Measurements from ENCODE around the gene SLC35B2. TPM values are rescaled to one million over a fixed set of nuclear protein-coding genes. Genes with fewer than 3 reads are reported as not detected.

SLC35B2 gene
- total and polyA plus RNA-seq, 10 of the 15 experiments (the other 5 are each of a cell fraction or from before 2014, with no cell fraction given), result 11.3 to 45.4 (median 33.8) TPM

- SMC1A ChIA-PET (ENCODE audit: uncharacterized antibody, unreplicated experiment), result interaction anchor here (0.6 to 2.4 kb wide), 9 partner anchors 11 to 69 kb away, joined by 3 to 6 read pairs (median 3); partner anchors contain the start of genes SLC29A1 and SLC35B2
- H4K20me1 ChIP-seq (ENCODE audit: control insufficient read depth, insufficient read depth), result no peaks in the 10 kb centered on the region
- H3K27me3 ChIP-seq (replicated peaks in 1 of 2; ENCODE audit: control insufficient read depth in 2 of 2, insufficient read depth in 2 of 2, low read length in 1 of 2), result no peaks in the 10 kb centered on the region
- FAIRE-seq (peak; percentile 49), DNase-seq (ENCODE audit: low read depth, low spot score) (no peak), ATAC-seq (peak; percentile 97)
- intact Hi-C loops (cut with micrococcal nuclease; ENCODE audit: unreplicated experiment), result loop anchor here (1.0 kb wide), 1 partner anchor 66 kb away; no protein-coding TSS in a partner anchor
- RAD21 ChIA-PET (ENCODE audit: unreplicated experiment), result interaction anchor here (0.7 to 4.8 kb wide), 8 partner anchors 14 to 141 kb away, joined by 3 to 29 read pairs (median 8); partner anchors contain the start of gene SLC29A1
- peak overlapping the region; percentile 54; the same call in 1 of the 2 replicates for H3K4me3 ChIP-seq
- no peaks in the 10 kb centered on the region for H3K9me3 ChIP-seq (replicated peaks; ENCODE audit: control insufficient read depth, insufficient read depth, low read length)
- CTCF ChIA-PET, result interaction anchor here (0.6 to 6.4 kb wide), 28 partner anchors 9 to 147 kb away, joined by 3 to 117 read pairs (median 4); partner anchors contain the start of genes HSP90AB1, SLC29A1 and SLC35B2
- peaks cover 8% of the 10 kb centered on the region for H3K4me1 ChIP-seq (ENCODE audit: control insufficient read depth, insufficient read depth, low read length)
- no peaks in the 10 kb centered on the region for H3K79me2 ChIP-seq (ENCODE audit: control insufficient read depth, insufficient read depth, low read length)
- 4% methylated on average over 42 of the region's 42 CpGs for WGBS (ENCODE audit: insufficient coverage, insufficient replicate concordance, low lambda C conversion rate, missing lambda C conversion rate)
- no TSS peak for BruUV-seq (replicated peaks)
- POLR2A ChIA-PET, result interaction anchor here (0.6 to 4.4 kb wide), 5 partner anchors 9 to 514 kb away, joined by 5 to 27 read pairs (median 7); partner anchors contain the start of gene HSP90AB1
- peak overlapping the region; percentile 91 for H3K4me2 ChIP-seq (ENCODE audit: control insufficient read depth, insufficient read depth)
- H3K27ac ChIP-seq (ENCODE audit: control insufficient read depth, insufficient read depth), result peak overlapping the region; percentile 71
- in situ Hi-C loops (cut with MboI), result loop anchor here (5.0 to 10.0 kb wide), 2 partner anchors 66 to 133 kb away; no protein-coding TSS in a partner anchor
- H3K9ac ChIP-seq (ENCODE audit: control insufficient read depth, insufficient read depth, low read length), result peak overlapping the region; percentile 70
- H2AFZ ChIP-seq (ENCODE audit: control insufficient read depth, low read depth, low read length), result peak overlapping the region; percentile 84
- peaks cover 0 to 6% of the 10 kb centered on the region in 2 experiments; a peak in 2 of 4 replicates for H3K36me3 ChIP-seq (ENCODE audit: control insufficient read depth in 2 of 2, insufficient read depth in 2 of 2, low read length in 1 of 2)
- TF ChIP-seq SMC3 (IDR thresholded peaks at IDR 0.05; ENCODE audit: borderline replicate concordance, low read length), result peak; percentile 80
- no peak for TF ChIP-seq USF1 (IDR thresholded peaks at IDR 0.05; ENCODE audit: borderline replicate concordance, extremely low read length, insufficient read depth, low read depth, low read length)
- TF ChIP-seq MYB (IDR thresholded peaks at IDR 0.05; ENCODE audit: borderline replicate concordance, low read depth, low read length), result no peak
- TF ChIP-seq CBX5 (IDR thresholded peaks at IDR 0.05; ENCODE audit: low read depth), result no peak
- peak; percentile 5; the same call in 1 of the 2 replicates for TF ChIP-seq RUNX3 (IDR thresholded peaks at IDR 0.05; ENCODE audit: low read length)
- TF ChIP-seq ZNF274 (IDR thresholded peaks at IDR 0.05; ENCODE audit: insufficient read depth, insufficient read length), result no peak
- TF ChIP-seq IRF5 (IDR thresholded peaks at IDR 0.05; ENCODE audit: borderline replicate concordance), result no peak
- TF ChIP-seq RELB (IDR thresholded peaks at IDR 0.05; ENCODE audit: low read depth), result 0 out of 2 replicates have a peak, but pooled peaks have one; percentile 35
- TF ChIP-seq BCL3 (IDR thresholded peaks at IDR 0.05; ENCODE audit: borderline replicate concordance, insufficient read depth, low read depth, low read length, poor library complexity, severe bottlenecking), result no peak
- TF ChIP-seq ZBTB11 (CRISPR knock-in tag; IDR thresholded peaks at IDR 0.05), result no peak
- no peak for TF ChIP-seq USF2 (IDR thresholded peaks at IDR 0.05; ENCODE audit: borderline replicate concordance, low read depth, low read length)
Observed at GRCh38 chr6:44237813-44238433, 19.4 kb downstream of the SLC35B2 start.

Data from GM12878 (cell line).